MM.1S (cell line): ENCODE results near the gene BTBD17.

ENCODE experiments used
- DNase-seq: peaks from one replicate; pipeline ENCODE4 v3.0.0-alpha.2; 2015
- H2AFZ ChIP-seq: fragments of 300-600 bp; sonication (generic); 2 replicates; pipeline ENCODE4 v1.6.0; 2016; ENCODE audit warnings: antibody characterized with exemption, low read length
- H3F3A ChIP-seq: fragments of 300-600 bp; sonication (generic); 2 replicates; pipeline ENCODE4 v1.6.1; 2016; ENCODE audit warnings: mild to moderate bottlenecking, antibody characterized with exemption, low read length, moderate library complexity, mixed read lengths; ENCODE audit not compliant: insufficient read depth
- H3K27ac ChIP-seq: fragments of 300-600 bp; sonication (generic); 2 replicates; pipeline ENCODE4 v1.5.1; 2016; ENCODE audit warnings: mild to moderate bottlenecking, low read length
- H3K27me3 ChIP-seq: fragments of 300-600 bp; sonication (generic); replicated peaks from 2 replicates; pipeline ENCODE4 v1.6.0; 2016; ENCODE audit warnings: low read length; ENCODE audit not compliant: insufficient read depth
- H3K36me3 ChIP-seq: fragments of 300-600 bp; sonication (generic); replicated peaks from 2 replicates; pipeline ENCODE4 v1.6.1; 2016; ENCODE audit warnings: mild to moderate bottlenecking, low read length, mixed read lengths; ENCODE audit not compliant: insufficient read depth
- H3K4me1 ChIP-seq: fragments of 300-600 bp; sonication (generic); 2 replicates; pipeline ENCODE4 v1.6.1; 2016; ENCODE audit warnings: low read length, mixed read lengths
- H3K4me2 ChIP-seq: fragments of 300-600 bp; sonication (generic); 2 replicates; pipeline ENCODE4 v1.6.0; 2016; ENCODE audit warnings: low read depth, low read length
- H3K4me3 ChIP-seq: fragments of 300-600 bp; sonication (generic); 2 replicates; pipeline ENCODE4 v1.5.1; 2016; ENCODE audit warnings: low read length, mixed read lengths
- H3K79me2 ChIP-seq: fragments of 300-600 bp; sonication (generic); 2 replicates; pipeline ENCODE4 v1.6.1; 2016; ENCODE audit warnings: mixed run types, low read length, mixed read lengths
- H3K9ac ChIP-seq: fragments of 300-600 bp; sonication (generic); 2 replicates; pipeline ENCODE4 v1.6.1; 2016; ENCODE audit warnings: low read length, mixed read lengths
- H3K9me2 ChIP-seq: fragments of 300-600 bp; sonication (generic); replicated peaks from 2 replicates; pipeline ENCODE4 v1.6.1; 2016; ENCODE audit warnings: mild to moderate bottlenecking, low read length, mixed read lengths; ENCODE audit not compliant: insufficient read depth
- H3K9me3 ChIP-seq: fragments of 300-600 bp; sonication (generic); replicated peaks from 2 replicates; pipeline ENCODE4 v1.6.1; 2016; ENCODE audit warnings: mild to moderate bottlenecking, low read length, mixed read lengths; ENCODE audit not compliant: insufficient read depth
- H4K20me1 ChIP-seq: fragments of 300-600 bp; sonication (generic); 2 replicates; pipeline ENCODE4 v1.6.1; 2016; ENCODE audit warnings: mild to moderate bottlenecking, low read length, moderate library complexity, mixed read lengths; ENCODE audit not compliant: insufficient read depth
- CTCF ChIP-seq: fragments of 300-600 bp; sonication (generic); IDR thresholded peaks from 2 replicates; pipeline ENCODE4 v1.5.1; 2016; ENCODE audit warnings: antibody characterized with exemption, low read length, mixed read lengths
- EZH2 ChIP-seq: fragments of 300-600 bp; sonication (generic); optimal IDR thresholded peaks from 2 replicates; pipeline ENCODE3; 2017; ENCODE audit warnings: low read depth, mild to moderate bottlenecking, antibody characterized with exemption, low read length, mixed read lengths
- EZH2phosphoT487 ChIP-seq: fragments of 300-600 bp; sonication (generic); IDR thresholded peaks from 2 replicates; pipeline ENCODE4 v1.6.1; 2018; ENCODE audit warnings: antibody characterized with exemption, low read length

The BTBD17 gene

GRCh38 chr17:74362810-74363498 lies 1.3 kb upstream of the BTBD17 start:
- Histone ChIP-seq H3K4me1 (no peaks in the 10 kb centered on the region), H3K27me3 (peaks cover 77% of the 10 kb centered on the region), H3K9me3 (no peaks in the 10 kb centered on the region), H3K4me2 (no peak overlapping the region), H3K27ac (no peak overlapping the region), H2AFZ (no peak overlapping the region), H3K9me2 (no peaks in the 10 kb centered on the region), H4K20me1 (no peaks in the 10 kb centered on the region), H3K79me2 (no peaks in the 10 kb centered on the region), H3K36me3 (no peaks in the 10 kb centered on the region), H3K9ac (no peak overlapping the region), H3K4me3 (no peak overlapping the region), H3F3A (no peaks in the 10 kb centered on the region)
- DNase-seq, result no peak
- TF ChIP-seq CTCF (no peak), EZH2 (no peak), EZH2phosphoT487 (no peak)

GRCh38 chr17:74362069-74362405 lies 369 bp upstream of the BTBD17 start:
- TF ChIP-seq EZH2phosphoT487, result no peak
- TF ChIP-seq CTCF, result no peak
- no peak for TF ChIP-seq EZH2
- H3K27ac ChIP-seq, result no peak overlapping the region
- no peak overlapping the region for H3K4me3 ChIP-seq

GRCh38 chr17:74360899-74361229 lies 804 bp downstream of the BTBD17 start:
- no peak for DNase-seq
- no peak overlapping the region for H2AFZ ChIP-seq
- H3K9ac ChIP-seq, result no peak overlapping the region
- TF ChIP-seq EZH2 (no peak), EZH2phosphoT487 (no peak), CTCF (no peak)
- H3K9me2 ChIP-seq, result no peaks in the 10 kb centered on the region
- H3K79me2 ChIP-seq, result no peaks in the 10 kb centered on the region
- no peaks in the 10 kb centered on the region for H4K20me1 ChIP-seq
- H3K4me1 ChIP-seq, result no peaks in the 10 kb centered on the region
- no peak overlapping the region for H3K4me2 ChIP-seq
- H3K4me3 ChIP-seq, result no peak overlapping the region
- H3K27ac ChIP-seq, result no peak overlapping the region
- no peaks in the 10 kb centered on the region for H3K9me3 ChIP-seq
- no peaks in the 10 kb centered on the region for H3F3A ChIP-seq
- H3K36me3 ChIP-seq, result no peaks in the 10 kb centered on the region
- peaks cover 83% of the 10 kb centered on the region for H3K27me3 ChIP-seq

More at GRCh38 chr17:74362069-74362405, 369 bp upstream of the BTBD17 start:
- no peaks in the 10 kb centered on the region for H3K9me2 ChIP-seq
- peaks cover 78% of the 10 kb centered on the region for H3K27me3 ChIP-seq
- H3K36me3 ChIP-seq, result no peaks in the 10 kb centered on the region
- no peak overlapping the region for H3K4me2 ChIP-seq
- no peaks in the 10 kb centered on the region for H3K9me3 ChIP-seq
- H4K20me1 ChIP-seq, result no peaks in the 10 kb centered on the region
- DNase-seq, result no peak
- no peaks in the 10 kb centered on the region for H3F3A ChIP-seq
- H3K79me2 ChIP-seq, result no peaks in the 10 kb centered on the region
- no peak overlapping the region for H2AFZ ChIP-seq
- H3K4me1 ChIP-seq, result no peaks in the 10 kb centered on the region
- H3K9ac ChIP-seq, result no peak overlapping the region
